Measurements from ENCODE around the gene RAD51B.

Gene RAD51B

DNA sequence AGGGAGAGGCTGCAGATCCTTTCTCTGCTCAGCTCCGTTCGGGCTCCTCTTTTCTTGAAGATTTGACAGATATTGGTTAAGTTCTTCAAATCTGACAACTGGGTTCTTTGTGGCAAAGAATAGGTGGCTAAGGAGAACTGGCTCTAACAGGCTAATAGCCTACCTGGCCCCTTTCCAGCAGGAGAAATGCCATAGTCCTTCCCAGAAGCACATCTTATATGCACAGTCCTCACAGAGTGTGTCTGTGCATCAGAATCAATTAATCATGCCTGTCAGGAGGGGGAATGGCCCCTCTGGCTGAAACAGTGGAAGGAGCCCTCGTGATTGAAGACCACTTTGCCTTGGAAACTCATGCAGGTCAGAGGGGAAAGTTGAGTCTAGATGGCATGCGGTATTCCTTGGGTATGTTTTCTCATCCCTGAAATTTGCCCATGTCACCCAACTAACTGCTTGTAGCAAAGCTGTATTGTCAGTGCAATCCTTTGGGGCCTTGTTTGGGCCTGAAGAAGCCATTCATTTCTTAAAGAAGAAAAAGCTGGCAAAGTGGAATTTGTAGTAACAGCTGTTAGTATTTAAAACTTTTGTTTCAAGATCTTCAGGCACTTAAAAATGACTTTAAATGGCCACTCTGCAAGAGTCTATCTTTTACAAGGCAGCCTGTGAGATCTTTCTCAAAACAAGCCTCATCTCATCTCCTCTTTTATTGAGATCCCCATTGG is 721.8 kb downstream of the RAD51B start:
- DNase-seq (ENCODE audit: insufficient read length, low spot score) (no peak), FAIRE-seq (no peak)

DNA sequence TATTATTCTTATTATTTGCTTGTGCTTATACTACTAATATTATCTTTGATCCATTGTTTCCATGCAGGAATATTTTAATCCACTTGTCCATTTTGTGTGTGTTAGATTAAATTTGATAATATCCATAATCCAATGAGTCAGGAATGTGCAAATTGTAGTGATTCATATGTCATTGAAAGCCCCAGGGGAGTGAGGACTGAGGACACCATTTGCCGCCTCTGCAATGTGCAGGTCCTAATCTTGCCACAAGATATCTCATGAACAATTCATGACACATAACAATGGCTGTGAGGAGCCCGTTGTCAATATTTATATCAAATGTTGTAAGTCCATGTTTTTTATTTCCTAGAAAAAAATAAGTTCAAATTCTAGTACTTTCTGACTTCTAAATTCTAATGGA is 722.8 kb downstream of the RAD51B start:
- TF ChIP-seq CTCF (IDR thresholded peaks at IDR 0.05; ENCODE audit: insufficient read depth, missing control alignments): no peak
- FAIRE-seq: no peak
- DNase-seq (ENCODE audit: insufficient read length, low spot score): no peak

More for the DNA sequence above, 721.8 kb downstream of the RAD51B start:
- TF ChIP-seq CTCF (IDR thresholded peaks at IDR 0.05; ENCODE audit: insufficient read depth, missing control alignments): no peak

DNA sequence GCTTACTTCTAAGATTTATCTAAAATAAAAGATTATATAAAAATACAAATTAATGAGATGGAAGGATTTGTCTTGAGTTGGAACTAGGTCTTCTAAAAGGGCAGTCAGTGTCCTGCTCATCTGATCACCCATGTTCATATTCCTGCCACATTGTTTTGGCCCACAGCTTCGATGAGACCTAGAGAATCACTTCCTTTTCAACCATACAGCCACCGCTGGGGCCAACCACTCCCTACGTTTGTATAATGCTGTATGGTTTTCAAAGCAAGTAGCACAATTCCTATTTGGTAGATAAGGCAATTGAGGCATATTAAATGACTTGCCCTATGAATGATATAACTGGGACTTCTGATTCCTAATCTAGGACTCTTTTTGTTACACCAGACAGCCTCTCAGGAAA is 723.9 kb downstream of the RAD51B start:
- DNase-seq (ENCODE audit: insufficient read length, low spot score) (no peak), FAIRE-seq (no peak)
- no peak for TF ChIP-seq CTCF (IDR thresholded peaks at IDR 0.05; ENCODE audit: insufficient read depth, missing control alignments)

DNA sequence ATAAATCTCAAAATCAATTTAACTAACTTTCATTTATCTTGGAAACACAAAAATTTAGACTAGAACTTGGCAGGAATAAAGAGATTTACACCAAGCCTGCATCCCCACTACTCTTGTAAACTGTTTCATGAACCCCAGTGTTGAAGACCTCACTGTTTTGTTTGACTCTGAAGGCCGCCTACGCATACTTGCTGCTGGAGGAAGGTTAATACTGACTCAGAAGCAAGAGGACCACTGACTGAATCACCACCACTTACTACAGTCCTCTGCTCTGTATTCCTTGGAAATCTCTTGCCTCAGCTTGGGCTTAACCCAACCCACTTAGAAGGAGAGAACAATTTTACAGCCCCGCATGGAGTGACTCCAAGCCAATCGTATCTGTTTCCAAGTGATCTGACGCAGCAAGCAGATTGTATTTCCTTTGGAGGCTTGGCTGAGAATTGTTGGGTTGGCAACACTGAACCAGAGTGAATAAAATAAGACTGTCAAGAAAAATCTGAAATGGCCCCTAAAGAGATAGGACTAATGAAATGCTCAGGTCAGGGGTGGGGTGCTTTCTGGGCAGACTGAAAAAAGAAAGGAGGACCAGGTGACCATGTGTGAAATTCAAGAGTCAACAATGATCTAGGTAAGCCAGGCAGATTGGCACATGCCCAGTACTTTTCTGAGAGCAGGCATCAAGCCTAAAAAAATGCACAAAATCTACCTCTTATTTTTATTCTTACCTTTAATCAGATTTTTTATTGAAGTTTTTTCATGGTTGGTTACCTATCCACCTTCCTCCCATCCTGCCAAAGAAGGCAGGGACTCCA is 724.7 kb downstream of the RAD51B start:
- no peak for DNase-seq (ENCODE audit: insufficient read length, low spot score)
- no peak for FAIRE-seq

DNA sequence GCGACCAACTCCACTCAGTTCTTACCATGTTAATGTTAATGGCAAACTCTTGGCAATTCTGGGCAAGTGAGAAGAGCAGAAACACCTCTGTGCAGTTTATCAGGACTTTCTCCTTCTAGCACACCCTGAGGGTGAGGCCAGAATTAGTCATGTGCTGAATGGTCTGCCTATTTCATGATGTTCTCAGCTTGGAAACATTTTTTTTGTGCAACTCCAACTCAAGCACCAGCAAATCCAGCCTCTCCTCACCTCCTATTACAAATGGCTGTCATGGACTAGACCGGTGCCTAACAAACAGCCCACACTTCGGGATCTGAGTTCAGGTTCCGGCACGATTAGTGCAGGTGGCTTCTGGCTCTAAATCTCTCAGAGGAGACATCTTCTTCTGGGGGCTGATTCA is 727.3 kb downstream of the RAD51B start:
- FAIRE-seq (no peak), DNase-seq (ENCODE audit: insufficient read length, low spot score) (no peak)
- TF ChIP-seq CTCF (IDR thresholded peaks at IDR 0.05; ENCODE audit: insufficient read depth, missing control alignments): no peak

More for the DNA sequence above, 724.7 kb downstream of the RAD51B start:
- no peak for TF ChIP-seq CTCF (IDR thresholded peaks at IDR 0.05; ENCODE audit: insufficient read depth, missing control alignments)

GRCh38 chr14:68547305-68548193 is 728.0 kb downstream of the RAD51B start:
- DNase-seq (ENCODE audit: insufficient read length, low spot score) (no peak), FAIRE-seq (no peak)
- TF ChIP-seq CTCF (IDR thresholded peaks at IDR 0.05; ENCODE audit: insufficient read depth, missing control alignments): no peak
